ENCODE data around the gene PIGL. TPM values are rescaled to one million over a fixed set of nuclear protein-coding genes. Genes with fewer than 3 reads are reported as not detected.

The PIGL gene
- total and polyA plus RNA-seq, 2 donors (not counting 1 experiment from before 2014, with no cell fraction given), result 16.4 to 19.3 TPM

GRCh38 chr17:16354585-16354984, 137.6 kb downstream of the PIGL start:
- no peak overlapping the region for H3K27ac ChIP-seq (ENCODE audit: insufficient read depth, low read length)
- H3K9me3 ChIP-seq (ENCODE audit: control insufficient read depth, insufficient read depth, low read depth, low read length), result no peaks in the 10 kb centered on the region
- H4K20me1 ChIP-seq (ENCODE audit: control insufficient read depth, extremely low read depth, insufficient read depth, low read length), result no peaks in the 10 kb centered on the region
- H3K4me3 ChIP-seq (replicated peaks in 1 of 4; ENCODE audit: control extremely low read depth in 1 of 4, insufficient read depth in 1 of 4, low read depth in 3 of 4, low read length in 4 of 4), result no peak overlapping the region
- DNase-seq (ENCODE audit: low read depth in 2 of 2), result no peak
- H3K4me2 ChIP-seq (ENCODE audit: extremely low read depth, insufficient read depth, low read length), result no peak overlapping the region
- no peak for TF ChIP-seq EZH2 (IDR thresholded peaks at IDR 0.05; ENCODE audit: low read length, missing control alignments)
- no peak for TF ChIP-seq CTCF (conservative IDR thresholded peaks at IDR 0.05 in 1 of 2, IDR thresholded peaks at IDR 0.05 in 1 of 2; ENCODE audit: low read depth in 1 of 2, low read length in 2 of 2)
- H3K79me2 ChIP-seq (ENCODE audit: control insufficient read depth, insufficient read depth, low read length), result no peaks in the 10 kb centered on the region
- no peak overlapping the region for H2AFZ ChIP-seq (ENCODE audit: low read length)
- H3K4me1 ChIP-seq (ENCODE audit: control insufficient read depth, extremely low read depth, insufficient read depth, low read length), result no peaks in the 10 kb centered on the region
- H3K27me3 ChIP-seq (ENCODE audit: control insufficient read depth, insufficient read depth, low read length), result no peaks in the 10 kb centered on the region
- H3K36me3 ChIP-seq (ENCODE audit: control insufficient read depth, insufficient read depth, low read length), result no peaks in the 10 kb centered on the region
- no peak overlapping the region for H3K9ac ChIP-seq (ENCODE audit: insufficient read depth, low read length)

DNA sequence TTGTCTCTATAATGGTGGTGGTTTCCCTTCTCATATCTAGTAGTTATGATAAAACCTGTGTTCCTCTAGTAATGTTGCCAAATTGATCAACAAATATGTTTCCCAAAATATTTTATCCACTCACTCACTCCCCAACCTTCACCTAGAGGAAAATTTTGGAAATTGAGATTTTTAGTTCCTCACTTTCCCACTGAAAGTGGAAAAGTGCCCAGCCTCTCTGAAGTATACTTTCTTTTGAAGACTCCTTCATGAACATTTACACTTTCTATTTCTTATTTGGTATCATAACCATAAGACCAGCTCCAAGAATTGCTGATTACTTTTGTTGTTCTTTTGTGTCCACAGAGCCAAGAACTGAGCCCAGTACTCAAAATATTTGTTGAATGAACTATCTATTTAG, 141.4 kb downstream of the PIGL start:
- Histone ChIP-seq H3K4me2 (ENCODE audit: extremely low read depth, insufficient read depth, low read length) (no peak overlapping the region), H3K9me3 (ENCODE audit: control insufficient read depth, insufficient read depth, low read depth, low read length) (no peaks in the 10 kb centered on the region), H3K27ac (ENCODE audit: insufficient read depth, low read length) (no peak overlapping the region), H3K4me3 (replicated peaks in 1 of 4; ENCODE audit: control extremely low read depth in 1 of 4, insufficient read depth in 1 of 4, low read depth in 3 of 4, low read length in 4 of 4) (no peak overlapping the region), H3K9ac (ENCODE audit: insufficient read depth, low read length) (no peak overlapping the region), H2AFZ (ENCODE audit: low read length) (no peak overlapping the region), H3K4me1 (ENCODE audit: control insufficient read depth, extremely low read depth, insufficient read depth, low read length) (no peaks in the 10 kb centered on the region), H3K36me3 (ENCODE audit: control insufficient read depth, insufficient read depth, low read length) (no peaks in the 10 kb centered on the region), H3K79me2 (ENCODE audit: control insufficient read depth, insufficient read depth, low read length) (no peaks in the 10 kb centered on the region), H4K20me1 (ENCODE audit: control insufficient read depth, extremely low read depth, insufficient read depth, low read length) (no peaks in the 10 kb centered on the region), H3K27me3 (ENCODE audit: control insufficient read depth, insufficient read depth, low read length) (no peaks in the 10 kb centered on the region)
- TF ChIP-seq EZH2 (IDR thresholded peaks at IDR 0.05; ENCODE audit: low read length, missing control alignments) (no peak), CTCF (conservative IDR thresholded peaks at IDR 0.05 in 1 of 2, IDR thresholded peaks at IDR 0.05 in 1 of 2; ENCODE audit: low read depth in 1 of 2, low read length in 2 of 2) (no peak)
- DNase-seq (ENCODE audit: low read depth in 2 of 2), result no peak

DNA sequence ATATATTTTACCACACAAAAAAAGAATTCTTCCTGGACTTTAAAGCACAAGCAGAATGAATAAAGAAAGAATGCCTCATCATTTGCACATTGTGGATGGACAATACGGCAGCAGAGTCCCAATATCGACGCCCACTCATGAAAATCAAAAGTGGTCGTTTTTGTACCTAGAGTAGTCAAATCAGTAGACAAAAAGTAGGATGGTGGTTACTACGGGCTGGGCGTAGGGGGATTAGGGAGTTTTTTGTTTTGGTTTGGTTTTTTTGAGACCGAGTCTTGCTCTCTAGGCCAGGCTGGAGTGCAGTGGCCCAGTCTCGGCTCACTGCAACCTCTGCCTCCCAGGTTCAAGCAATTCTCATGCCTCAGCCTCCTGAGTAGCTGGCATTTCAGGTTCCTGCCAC, 144.9 kb downstream of the PIGL start:
- Histone ChIP-seq H4K20me1 (ENCODE audit: control insufficient read depth, extremely low read depth, insufficient read depth, low read length) (no peaks in the 10 kb centered on the region), H3K27me3 (ENCODE audit: control insufficient read depth, insufficient read depth, low read length) (no peaks in the 10 kb centered on the region), H2AFZ (ENCODE audit: low read length) (no peak overlapping the region), H3K27ac (ENCODE audit: insufficient read depth, low read length) (no peak overlapping the region), H3K4me2 (ENCODE audit: extremely low read depth, insufficient read depth, low read length) (no peak overlapping the region), H3K9me3 (ENCODE audit: control insufficient read depth, insufficient read depth, low read depth, low read length) (no peaks in the 10 kb centered on the region), H3K36me3 (ENCODE audit: control insufficient read depth, insufficient read depth, low read length) (no peaks in the 10 kb centered on the region), H3K9ac (ENCODE audit: insufficient read depth, low read length) (no peak overlapping the region), H3K4me3 (replicated peaks in 1 of 4; ENCODE audit: control extremely low read depth in 1 of 4, insufficient read depth in 1 of 4, low read depth in 3 of 4, low read length in 4 of 4) (no peak overlapping the region), H3K79me2 (ENCODE audit: control insufficient read depth, insufficient read depth, low read length) (no peaks in the 10 kb centered on the region), H3K4me1 (ENCODE audit: control insufficient read depth, extremely low read depth, insufficient read depth, low read length) (no peaks in the 10 kb centered on the region)
- no peak for DNase-seq (ENCODE audit: low read depth in 2 of 2)
- TF ChIP-seq EZH2 (IDR thresholded peaks at IDR 0.05; ENCODE audit: low read length, missing control alignments) (no peak), CTCF (conservative IDR thresholded peaks at IDR 0.05 in 1 of 2, IDR thresholded peaks at IDR 0.05 in 1 of 2; ENCODE audit: low read depth in 1 of 2, low read length in 2 of 2) (no peak)
